Measurements from ENCODE around the gene WASF2. TPM values are rescaled to one million over a fixed set of nuclear protein-coding genes. Genes with fewer than 3 reads are reported as not detected.
"Not testable (repeated sequence)": the region's sequence is repeated elsewhere in the genome, so short reads cannot be mapped to it uniquely, and the experiment has no call there.

The WASF2 gene
- total RNA-seq, 1 donor from 2014 or later = 70.4 TPM

DNA sequence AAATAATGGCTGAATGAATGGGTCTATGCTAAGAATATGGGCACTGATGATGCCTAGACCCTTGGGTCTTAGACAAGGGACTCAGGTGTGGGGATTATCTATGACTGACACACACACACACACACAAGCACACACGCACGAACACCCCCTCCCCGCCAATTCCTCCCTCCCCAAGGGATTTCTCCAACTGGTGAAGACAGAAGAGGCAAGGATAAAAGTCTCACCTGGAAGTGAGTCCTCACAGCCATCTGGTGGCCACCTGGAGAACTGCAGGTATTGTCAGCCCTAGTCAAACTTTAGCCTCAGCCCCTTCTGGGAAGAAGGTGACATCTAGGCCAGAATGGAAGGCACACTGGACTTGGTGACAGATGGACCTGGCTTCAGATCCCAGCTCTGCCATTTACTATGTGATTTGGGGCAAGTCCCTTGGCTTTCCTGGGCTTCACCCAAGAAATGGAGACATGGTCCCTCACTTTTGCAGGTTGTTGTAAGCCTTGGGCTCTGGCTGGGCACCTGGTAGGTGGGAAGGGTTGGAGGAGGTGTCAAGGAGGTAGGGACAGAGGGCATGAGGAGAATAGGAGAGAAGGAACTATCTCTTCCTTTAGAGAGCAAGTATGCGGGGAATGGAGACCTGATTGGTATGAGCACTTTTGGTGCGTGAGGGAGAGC lies 101.5 kb downstream of the WASF2 start:
- Histone ChIP-seq H3K4me3 (no peak overlapping the region), H3K27ac (no peak overlapping the region), H3K4me1 (peaks cover 13 to 14% of the 10 kb centered on the region in 2 donors), H3K36me3 (no peaks in the 10 kb centered on the region), H3K9me3 (no peaks in the 10 kb centered on the region), H3K27me3 (no peaks in the 10 kb centered on the region)
- peak in 1 of 2 donors; percentile 78 for DNase-seq (ENCODE audit: low spot score in 2 of 2)
- peak; percentile 85 to 93 (median 90) for TF ChIP-seq CTCF (IDR thresholded peaks at IDR 0.05)
- intact Hi-C loops (cut with DNase I) = no loop called here

GRCh38 chr1:27384797-27385196 lies 105.2 kb downstream of the WASF2 start:
- not testable (repeated sequence) for H3K27me3 ChIP-seq; DNase-seq (ENCODE audit: low spot score in 2 of 2); H3K4me3 ChIP-seq; H3K36me3 ChIP-seq; H3K27ac ChIP-seq; H3K4me1 ChIP-seq; H3K9me3 ChIP-seq
- intact Hi-C loops (cut with DNase I) = loop anchor here (5.0 kb wide), 1 partner anchor 42 kb away; the partner anchor contains the start of gene SYTL1

GRCh38 chr1:27383661-27384060 lies 106.3 kb downstream of the WASF2 start:
- no peak for TF ChIP-seq CTCF (IDR thresholded peaks at IDR 0.05)
- H3K27me3 ChIP-seq = no peaks in the 10 kb centered on the region
- H3K4me3 ChIP-seq = no peak overlapping the region
- H3K36me3 ChIP-seq = no peaks in the 10 kb centered on the region
- no peak for DNase-seq (ENCODE audit: low spot score in 2 of 2)
- H3K9me3 ChIP-seq = no peaks in the 10 kb centered on the region
- H3K4me1 ChIP-seq = no peaks in the 10 kb centered on the region
- H3K27ac ChIP-seq = no peak overlapping the region
- intact Hi-C loops (cut with DNase I) = loop anchor here (5.0 kb wide), 1 partner anchor 41 kb away; the partner anchor contains the start of gene SYTL1

DNA sequence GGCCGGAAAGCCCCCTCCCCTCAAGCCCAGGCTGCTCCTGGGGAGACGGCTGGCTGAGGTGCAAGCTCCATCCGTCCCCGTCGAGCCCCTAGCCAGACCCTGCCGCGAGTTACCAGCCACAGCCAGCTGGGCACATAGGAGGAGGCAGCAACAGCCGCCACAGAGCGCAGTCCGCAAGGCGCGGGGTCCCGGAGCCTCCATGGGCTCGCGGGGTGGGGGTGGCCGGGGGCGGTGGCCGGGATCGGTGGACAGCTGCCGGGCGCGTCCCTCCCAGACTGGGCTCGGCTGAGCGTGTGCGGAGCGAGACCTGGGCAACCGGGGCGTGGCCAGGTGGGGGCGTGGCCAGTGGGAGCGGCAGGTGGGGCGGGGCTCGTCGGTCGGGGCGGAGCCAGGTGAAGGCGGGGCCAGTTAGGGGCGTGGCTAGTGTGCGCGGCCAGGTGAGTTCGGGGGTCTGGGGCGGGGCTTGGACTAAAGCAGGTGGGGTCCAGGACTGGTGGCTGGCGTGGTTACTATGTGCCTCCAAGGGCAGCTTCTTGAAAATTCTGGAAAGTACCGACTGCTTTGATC lies 106.8 kb downstream of the WASF2 start, which contains the start of gene CD164L2:
Gene CD164L2 (minus strand): TSS at position 295 of the 567 bp plus-strand sequence. CDS start 94 bp downstream, at position 201.
- H3K36me3 ChIP-seq = no peaks in the 10 kb centered on the region
- H3K27ac ChIP-seq = no peak within 1 kb of the TSS
- no peaks in the 10 kb centered on the region for H3K9me3 ChIP-seq
- intact Hi-C loops (cut with DNase I) = loop anchor here (5.0 kb wide), 1 partner anchor 41 kb away; the partner anchor contains the start of gene SYTL1
- H3K4me1 ChIP-seq = no peaks in the 10 kb centered on the region
- no peak within 1 kb of the TSS for H3K4me3 ChIP-seq
- DNase-seq (ENCODE audit: low spot score in 2 of 2) = no peak
- H3K27me3 ChIP-seq = no peaks in the 10 kb centered on the region
- no peak for TF ChIP-seq CTCF (IDR thresholded peaks at IDR 0.05)

GRCh38 chr1:27381969-27382762 lies 107.8 kb downstream of the WASF2 start:
- H3K27me3 ChIP-seq = no peaks in the 10 kb centered on the region
- no peaks in the 10 kb centered on the region for H3K4me1 ChIP-seq
- no peak overlapping the region for H3K27ac ChIP-seq
- intact Hi-C loops (cut with DNase I) = loop anchor here (5.0 kb wide), 1 partner anchor 40 kb away; the partner anchor contains the start of gene SYTL1
- H3K9me3 ChIP-seq = no peaks in the 10 kb centered on the region
- no peaks in the 10 kb centered on the region for H3K36me3 ChIP-seq
- no peak for DNase-seq (ENCODE audit: low spot score in 2 of 2)
- H3K4me3 ChIP-seq = no peak overlapping the region
- TF ChIP-seq CTCF (IDR thresholded peaks at IDR 0.05) = no peak
